GM23338 (cell line): ENCODE measurements around the gene CAPZB. TPM values are rescaled to one million over a fixed set of nuclear protein-coding genes. Genes with fewer than 3 reads are reported as not detected.

Experiments
- ATAC-seq: fragments of 200-7000 bp; cut with Tn5 transposase; 3 replicates; pipeline ENCODE4 v1.9.1; 2020
- DNase-seq: peaks from one replicate; pipeline ENCODE4 v3.0.0-alpha.2; 2015; ENCODE audit warnings: low spot score
- H2AFZ ChIP-seq: fragments of 200-600 bp; sonication (generic); 2 replicates; pipeline ENCODE4 v1.8.0; 2016; ENCODE audit warnings: antibody characterized with exemption, mild to moderate bottlenecking, moderate library complexity
- H3F3A ChIP-seq: fragments of 200-600 bp; sonication (generic); replicated peaks from 2 replicates; pipeline ENCODE4 v1.8.0; 2017; ENCODE audit warnings: antibody characterized with exemption, mixed run types, low read depth
- H3K27ac ChIP-seq: fragments of 200-600 bp; sonication (generic); 2 replicates; pipeline ENCODE4 v1.6.1; 2016; ENCODE audit warnings: low read depth
- H3K27me3 ChIP-seq: fragments of 200-600 bp; sonication (generic); 2 replicates; pipeline ENCODE4 v1.8.0; 2016; ENCODE audit warnings: mild to moderate bottlenecking, mixed run types, moderate library complexity; ENCODE audit not compliant: insufficient read depth
- H3K36me3 ChIP-seq: fragments of 200-600 bp; sonication (generic); 2 replicates; pipeline ENCODE4 v1.8.0; 2016; ENCODE audit warnings: mild to moderate bottlenecking; ENCODE audit not compliant: insufficient read depth
- H3K4me1 ChIP-seq: fragments of 200-600 bp; sonication (generic); 2 replicates; pipeline ENCODE4 v1.8.0; 2016; ENCODE audit warnings: mild to moderate bottlenecking, moderate library complexity; ENCODE audit not compliant: insufficient read depth
- H3K4me2 ChIP-seq: fragments of 200-600 bp; sonication (generic); 2 replicates; pipeline ENCODE4 v1.7.1; 2017; ENCODE audit warnings: mixed run types
- H3K4me3 ChIP-seq: fragments of 200-600 bp; sonication (generic); 2 replicates; pipeline ENCODE4 v1.6.1; 2016; ENCODE audit warnings: mixed run types
- H3K79me2 ChIP-seq: fragments of 200-600 bp; sonication (generic); replicated peaks from 2 replicates; pipeline ENCODE4 v1.8.0; 2017; ENCODE audit warnings: mild to moderate bottlenecking; ENCODE audit not compliant: insufficient read depth
- H3K9me2 ChIP-seq: fragments of 200-600 bp; sonication (generic); 2 replicates; pipeline ENCODE4 v1.8.0; 2017; ENCODE audit not compliant: insufficient read depth
- H4K20me1 ChIP-seq: fragments of 200-600 bp; sonication (generic); replicated peaks from 2 replicates; pipeline ENCODE4 v1.8.0; 2017; ENCODE audit warnings: mild to moderate bottlenecking; ENCODE audit not compliant: insufficient read depth
- H3K27ac Mint-ChIP-seq: 2 replicates; pipeline ENCODE4 v1.8.0; 2020; ENCODE audit warnings: inconsistent platforms, mild to moderate bottlenecking, moderate library complexity, mixed read lengths
- H3K27me3 Mint-ChIP-seq: 3 replicates; pipeline ENCODE4 v1.8.0; 2022; ENCODE audit warnings: low read depth, mild to moderate bottlenecking, moderate library complexity, mixed read lengths, inconsistent platforms; ENCODE audit not compliant: insufficient read depth, poor library complexity
- H3K36me3 Mint-ChIP-seq: 3 replicates; pipeline ENCODE4 v1.8.0; 2021; ENCODE audit warnings: low read depth, mild to moderate bottlenecking, inconsistent platforms, moderate library complexity, mixed read lengths
- H3K4me1 Mint-ChIP-seq: 3 replicates; pipeline ENCODE4 v1.8.0; 2020; ENCODE audit warnings: mild to moderate bottlenecking, inconsistent platforms, mixed read lengths
- H3K4me3 Mint-ChIP-seq: 3 replicates; pipeline ENCODE4 v1.8.0; 2021; ENCODE audit warnings: moderate library complexity, mild to moderate bottlenecking, inconsistent platforms, mixed read lengths
- H3K9me3 Mint-ChIP-seq: 3 replicates; pipeline ENCODE4 v1.8.0; 2020; ENCODE audit warnings: moderate library complexity, mild to moderate bottlenecking, inconsistent platforms, mixed read lengths
- CREB1 ChIP-seq: fragments of 250-450 bp; sonication (Bioruptor Pico); IDR thresholded peaks from 2 replicates; pipeline ENCODE4 v1.5.0; 2020; ENCODE audit warnings: low read depth, mild to moderate bottlenecking, moderate library complexity
- CTCF ChIP-seq, 2 experiments: fragments of 200-600 bp in 1 of 2; sonication (generic) in 1 of 2; conservative IDR thresholded peaks; 2 replicates each; pipeline versions ENCODE4 v1.5.1 to v1.6.1; 2016 to 2017; ENCODE audit warnings: antibody characterized with exemption in 2 of 2, low read depth in 2 of 2, mild to moderate bottlenecking in 2 of 2, moderate library complexity in 1 of 2
- EZH2phosphoT487 ChIP-seq: fragments of 200-600 bp; sonication (generic); IDR thresholded peaks from one replicate; pipeline ENCODE4 v1.8.1; 2018; ENCODE audit warnings: antibody characterized with exemption; ENCODE audit not compliant: unreplicated experiment
- ZNF331 ChIP-seq: fragments of 250-450 bp; sonication (Bioruptor Pico); IDR thresholded peaks from 2 replicates; pipeline ENCODE4 v1.5.0; 2020; ENCODE audit warnings: low read depth, mild to moderate bottlenecking, moderate library complexity
- ZNF462 ChIP-seq: fragments of 250-450 bp; sonication (Bioruptor Pico); IDR thresholded peaks from 2 replicates; pipeline ENCODE4 v1.5.0; 2020; ENCODE audit warnings: mild to moderate bottlenecking, moderate library complexity
- polyA plus RNA-seq: library from polyadenylated mRNA; unstranded; fragments of >200 nt; fragmentation: Nextera tagmentation; extraction: Ambion mirVana; gene quantifications from 2 replicates; pipeline ENCODE4 v1.2.1, GENCODE V29; 2016
- total RNA-seq: library from RNA; depleted of rRNA; stranded (reverse); fragments of >200 nt; shearing (Covaris generic); gene quantifications from 2 replicates; pipeline ENCODE4 v1.2.3, GENCODE V29; 2014

The CAPZB gene
- total and polyA plus RNA-seq, 2 experiments from 2014 or later, result 195 to 348 TPM

- peak overlapping the region; percentile 70 for H3K27ac Mint-ChIP-seq
- Histone ChIP-seq H3K9me2 (no peaks in the 10 kb centered on the region), H3K27me3 (no peaks in the 10 kb centered on the region)
Measured at GRCh38 chr1:19353596-19353995, 131.7 kb downstream of the CAPZB start.

More at GRCh38 chr1:19353596-19353995, 131.7 kb downstream of the CAPZB start:
- H3K27ac ChIP-seq, result peak overlapping the region; percentile 84; the same call in 1 of the 2 replicates
- no peak overlapping the region for H3K4me3 ChIP-seq
- ATAC-seq, result peak; percentile 95
- peaks cover 35% of the 10 kb centered on the region for H3K4me1 Mint-ChIP-seq
- peaks cover 30% of the 10 kb centered on the region for H4K20me1 ChIP-seq
- H3K4me1 ChIP-seq, result peaks cover 16% of the 10 kb centered on the region
- no peaks in the 10 kb centered on the region for H3K9me3 Mint-ChIP-seq
- H3K27me3 Mint-ChIP-seq, result peaks cover 22% of the 10 kb centered on the region
- 0 out of 2 replicates have a peak, but pooled peaks cover 11% of the 10 kb centered on the region for H3F3A ChIP-seq
- peak overlapping the region; percentile 32; the same call in 2 of the 3 replicates for H3K4me3 Mint-ChIP-seq
- 0 out of 2 replicates have a peak, but pooled peaks cover 5% of the 10 kb centered on the region for H3K36me3 ChIP-seq
- H2AFZ ChIP-seq, result no peak overlapping the region
- 0 out of 4 replicates have a peak, but pooled peaks of 1 of the 2 experiments have one; percentile 3 for TF ChIP-seq CTCF (conservative IDR thresholded peaks at IDR 0.05; ENCODE audit: low read depth in 2 of 2)
- TF ChIP-seq ZNF331, result no peak
- peak; percentile 74 for TF ChIP-seq CREB1 (CRISPR knock-in tag)
- peak; percentile 32; the same call in 1 of the 2 replicates for TF ChIP-seq ZNF462 (CRISPR knock-in tag)
- no peak for TF ChIP-seq EZH2phosphoT487
- peaks cover 12% of the 10 kb centered on the region for H3K79me2 ChIP-seq
- H3K4me2 ChIP-seq, result peak overlapping the region; percentile 58
- peaks cover 61% of the 10 kb centered on the region for H3K36me3 Mint-ChIP-seq
- peak; percentile 94 for DNase-seq
